ENCODE measurements around the gene H6PD. TPM values are rescaled to one million over a fixed set of nuclear protein-coding genes. Genes with fewer than 3 reads are reported as not detected.

The H6PD gene
- total RNA-seq, 4 donors from 2014 or later = 37.3 to 65.1 (median 44.4) TPM

GRCh38 chr1:9233942-9234222, 692 bp upstream of the H6PD start:
- peak overlapping the region; percentile 44 to 77 (median 56) for H3K4me3 ChIP-seq
- in situ Hi-C loops (cut with MboI; ENCODE audit: low sequenced_read_pairs in 4 of 4) = no loop called here

GRCh38 chr1:9235096-9235459, 504 bp downstream of the H6PD start:
- H3K4me3 ChIP-seq = peak overlapping the region; percentile 74 to 87 (median 79)
- H3K27ac ChIP-seq = peak overlapping the region; percentile 86 to 99 (median 92)
- DNase-seq (peak in 1 of 2 donors; percentile 41), ATAC-seq (peak in 1 of 2 donors; percentile 1)
- H3K27me3 ChIP-seq = no peaks in the 10 kb centered on the region
- in situ Hi-C loops (cut with MboI; ENCODE audit: low sequenced_read_pairs in 4 of 4) (no loop called here), intact Hi-C loops (cut with DNase I; ENCODE audit: low total_unique reads) (loop anchor here (10.0 kb wide), 2 partner anchors 810 to 1620 kb away; no protein-coding TSS in a partner anchor)
- no peaks in the 10 kb centered on the region for H3K9me3 ChIP-seq
- TF ChIP-seq CTCF (IDR thresholded peaks at IDR 0.05 in 4 of 5, conservative IDR thresholded peaks at IDR 0.05 in 1 of 5) (no peak), POLR2A (IDR thresholded peaks at IDR 0.05) (no peak)
- peaks cover 71 to 75% of the 10 kb centered on the region in 2 donors for H3K4me1 ChIP-seq
- no peaks in the 10 kb centered on the region for H3K36me3 ChIP-seq

More at GRCh38 chr1:9233942-9234222, 692 bp upstream of the H6PD start:
- H3K27ac ChIP-seq = peak overlapping the region; percentile 86 to 99 (median 92)
- intact Hi-C loops (cut with DNase I; ENCODE audit: low total_unique reads) = loop anchor here (1.0 to 10.0 kb wide), 7 partner anchors 16 to 1621 kb away; partner anchors contain the start of genes GPR157 and SLC2A5
- no peak for DNase-seq
- no peaks in the 10 kb centered on the region for H3K36me3 ChIP-seq
- H3K9me3 ChIP-seq = no peaks in the 10 kb centered on the region
- ATAC-seq = no peak
- no peaks in the 10 kb centered on the region for H3K27me3 ChIP-seq
- TF ChIP-seq CTCF (IDR thresholded peaks at IDR 0.05 in 4 of 5, conservative IDR thresholded peaks at IDR 0.05 in 1 of 5) = no peak
- TF ChIP-seq POLR2A (IDR thresholded peaks at IDR 0.05) = no peak
- peaks cover 59 to 63% of the 10 kb centered on the region in 2 donors for H3K4me1 ChIP-seq

GRCh38 chr1:9235560-9235959, 986 bp downstream of the H6PD start:
- TF ChIP-seq CTCF (IDR thresholded peaks at IDR 0.05 in 4 of 5, conservative IDR thresholded peaks at IDR 0.05 in 1 of 5) (no peak), POLR2A (IDR thresholded peaks at IDR 0.05) (no peak)
- ATAC-seq = no peak
- Histone ChIP-seq H3K27ac (peak overlapping the region; percentile 86 to 99 (median 92)), H3K4me3 (peak overlapping the region; percentile 74 to 87 (median 79)), H3K9me3 (no peaks in the 10 kb centered on the region), H3K4me1 (peaks cover 76 to 80% of the 10 kb centered on the region in 2 donors), H3K27me3 (no peaks in the 10 kb centered on the region), H3K36me3 (no peaks in the 10 kb centered on the region)
- in situ Hi-C loops (cut with MboI; ENCODE audit: low sequenced_read_pairs in 4 of 4) = no loop called here
- intact Hi-C loops (cut with DNase I; ENCODE audit: low total_unique reads) = loop anchor here (10.0 kb wide), 2 partner anchors 811 to 1619 kb away; no protein-coding TSS in a partner anchor
- no peak for DNase-seq

- intact Hi-C loops (cut with DNase I; ENCODE audit: low total_unique reads) = loop anchor here (10.0 kb wide), 2 partner anchors 813 to 1617 kb away; no protein-coding TSS in a partner anchor
- Histone ChIP-seq H3K4me1 (peaks cover 82 to 86% of the 10 kb centered on the region in 2 donors), H3K27me3 (no peaks in the 10 kb centered on the region), H3K4me3 (peak overlapping the region in 2 of 4 donors; percentile 1 to 14), H3K27ac (peak overlapping the region; percentile 86 to 99 (median 92)), H3K9me3 (no peaks in the 10 kb centered on the region), H3K36me3 (no peaks in the 10 kb centered on the region)
- TF ChIP-seq POLR2A (IDR thresholded peaks at IDR 0.05) (peak; percentile 12 to 13), CTCF (IDR thresholded peaks at IDR 0.05 in 4 of 5, conservative IDR thresholded peaks at IDR 0.05 in 1 of 5) (no peak)
- ATAC-seq (no peak), DNase-seq (peak; percentile 35 to 62)
- in situ Hi-C loops (cut with MboI; ENCODE audit: low sequenced_read_pairs in 4 of 4) = no loop called here
Measured at GRCh38 chr1:9238134-9238533, 3.6 kb downstream of the H6PD start.

Measured in gastrocnemius medialis (tissue), 4 donors.